Urinary bladder (tissue), 2 donors: ENCODE measurements around the gene SSUH2. TPM values are rescaled to one million over a fixed set of nuclear protein-coding genes. Genes with fewer than 3 reads are reported as not detected.

Source experiments
- polyA plus RNA-seq: library from polyadenylated mRNA; stranded (reverse); fragments of 200-250 nt; gene quantifications from one replicate; pipeline ENCODE4 v1.2.3, GENCODE V29; 2013
- total RNA-seq: library from RNA; depleted of rRNA; stranded (reverse); fragments of >200 nt; gene quantifications from one replicate; pipeline ENCODE4 v1.2.3, GENCODE V29; 2014
- donor health status: healthy.

The SSUH2 gene
- total and polyA plus RNA-seq, 2 donors: 0.49 to 0.90 TPM

Other genes starting within 250 kb of the SSUH2 start
- 34.3 TPM for gene LMCD1, start 143.0 kb downstream of the SSUH2 start, total RNA-seq
- gene LMCD1, start 143.0 kb downstream of the SSUH2 start, polyA plus RNA-seq: 163 TPM
- gene CAV3, start 89.0 kb upstream of the SSUH2 start, total RNA-seq: 6.8 TPM
- gene CAV3, start 89.0 kb upstream of the SSUH2 start, polyA plus RNA-seq: 0.19 TPM
- 1.6 TPM for gene OXTR, start 124.8 kb upstream of the SSUH2 start, total RNA-seq
- gene OXTR, start 124.8 kb upstream of the SSUH2 start, polyA plus RNA-seq: 0.41 TPM